ENCODE results near the gene POU5F2.

The POU5F2 gene

GRCh38 chr5:93741136-93741811 is at the start of gene POU5F2:
Gene POU5F2 (minus strand): TSS chr5:93741600. CDS start chr5:93741563, 37 bp downstream.
- DNase-seq (ENCODE audit: low spot score) = no peak

- DNase-seq (ENCODE audit: low spot score) = no peak
These were observed 49.0 kb upstream of the POU5F2 start for GRCh38 chr5:93790401-93790800.

GRCh38 chr5:93789173-93790067 is 48.0 kb upstream of the POU5F2 start:
- DNase-seq (ENCODE audit: low spot score) = peak; percentile 27

- no peak for DNase-seq (ENCODE audit: low spot score)
These were observed 46.2 kb upstream of the POU5F2 start for GRCh38 chr5:93787598-93787997.

GRCh38 chr5:93785475-93785874 is 44.1 kb upstream of the POU5F2 start:
- no peak for DNase-seq (ENCODE audit: low spot score)

- no peak for DNase-seq (ENCODE audit: low spot score)
These were observed 41.6 kb upstream of the POU5F2 start for GRCh38 chr5:93782978-93783377.

- DNase-seq (ENCODE audit: low spot score) = no peak
These were observed 36.2 kb upstream of the POU5F2 start for GRCh38 chr5:93777620-93778019.

GRCh38 chr5:93756372-93756771 is 15.0 kb upstream of the POU5F2 start:
- no peak for DNase-seq (ENCODE audit: low spot score)

- DNase-seq (ENCODE audit: low spot score) = no peak
These were observed 14.3 kb upstream of the POU5F2 start for GRCh38 chr5:93755716-93756115.

- no peak for DNase-seq (ENCODE audit: low spot score)
These were observed 7.5 kb upstream of the POU5F2 start for GRCh38 chr5:93748875-93749397.

- no peak for DNase-seq (ENCODE audit: low spot score)
These were observed 5.1 kb upstream of the POU5F2 start for GRCh38 chr5:93746406-93747056.

- DNase-seq (ENCODE audit: low spot score) = peak; percentile 14
These were observed 5.1 kb downstream of the POU5F2 start for GRCh38 chr5:93736284-93736683.

GRCh38 chr5:93735378-93735777 is 6.0 kb downstream of the POU5F2 start:
- DNase-seq (ENCODE audit: low spot score) = peak; percentile 16

- no peak for DNase-seq (ENCODE audit: low spot score)
These were observed 9.4 kb downstream of the POU5F2 start for GRCh38 chr5:93731987-93732386.

- no peak for DNase-seq (ENCODE audit: low spot score)
These were observed 14.8 kb downstream of the POU5F2 start for GRCh38 chr5:93726595-93726994.

- DNase-seq (ENCODE audit: low spot score) = no peak
These were observed 16.6 kb downstream of the POU5F2 start for GRCh38 chr5:93724791-93725190.

GRCh38 chr5:93723681-93724080 is 17.7 kb downstream of the POU5F2 start:
- no peak for DNase-seq (ENCODE audit: low spot score)

GRCh38 chr5:93723005-93723404 is 18.4 kb downstream of the POU5F2 start:
- no peak for DNase-seq (ENCODE audit: low spot score)

GRCh38 chr5:93722588-93722987 is 18.8 kb downstream of the POU5F2 start:
- DNase-seq (ENCODE audit: low spot score) = no peak

- DNase-seq (ENCODE audit: low spot score) = no peak
These were observed 19.9 kb downstream of the POU5F2 start for GRCh38 chr5:93721511-93721910.

- DNase-seq (ENCODE audit: low spot score) = no peak
These were observed 20.3 kb downstream of the POU5F2 start for GRCh38 chr5:93721071-93721470.

- DNase-seq (ENCODE audit: low spot score) = no peak
These were observed 24.2 kb downstream of the POU5F2 start for GRCh38 chr5:93717162-93717561.

- no peak for DNase-seq (ENCODE audit: low spot score)
These were observed 24.9 kb downstream of the POU5F2 start for GRCh38 chr5:93716453-93716852.
